Limb (tissue), 2 donors: Measurements from ENCODE around the gene CFAP221.
"Not testable (repeated sequence)": the region's sequence is repeated elsewhere in the genome, so short reads cannot be mapped to it uniquely, and the experiment has no call there.

Experiments
- DNase-seq, 2 donors: peaks; one replicate each; pipeline ENCODE4 v3.0.0-alpha.2; 2016; ENCODE audit errors: extremely low spot score in 2 of 2

Gene CFAP221

GRCh38 chr2:119586085-119586484 is 41.8 kb downstream of the CFAP221 start:
- DNase-seq: no peak

GRCh38 chr2:119590873-119591272 is 46.6 kb downstream of the CFAP221 start:
- DNase-seq: no peak

GRCh38 chr2:119591523-119591922 is 47.3 kb downstream of the CFAP221 start:
- no peak for DNase-seq

GRCh38 chr2:119592436-119592835 is 48.2 kb downstream of the CFAP221 start:
- no peak for DNase-seq

- DNase-seq: no peak
Observed at GRCh38 chr2:119596638-119597037, 52.4 kb downstream of the CFAP221 start.

- peak; percentile 51 to 82 for DNase-seq
Observed at GRCh38 chr2:119598596-119599263, 54.5 kb downstream of the CFAP221 start.

- no peak for DNase-seq
Observed at GRCh38 chr2:119599384-119599783, 55.1 kb downstream of the CFAP221 start.

GRCh38 chr2:119605096-119605495 is 60.8 kb downstream of the CFAP221 start:
- no peak for DNase-seq

GRCh38 chr2:119606674-119607073 is 62.4 kb downstream of the CFAP221 start:
- no peak for DNase-seq

- DNase-seq: no peak
Observed at GRCh38 chr2:119608553-119608952, 64.3 kb downstream of the CFAP221 start.

- no peak for DNase-seq
Observed at GRCh38 chr2:119609337-119609736, 65.1 kb downstream of the CFAP221 start.

- DNase-seq: not testable (repeated sequence)
Observed at GRCh38 chr2:119614140-119614539, 69.9 kb downstream of the CFAP221 start.

GRCh38 chr2:119616421-119616820 is 72.2 kb downstream of the CFAP221 start:
- DNase-seq: no peak

GRCh38 chr2:119617455-119617854 is 73.2 kb downstream of the CFAP221 start:
- no peak for DNase-seq

GRCh38 chr2:119618725-119619124 is 74.5 kb downstream of the CFAP221 start:
- DNase-seq: not testable (repeated sequence)

- no peak for DNase-seq
Observed at GRCh38 chr2:119625226-119625625, 81.0 kb downstream of the CFAP221 start.

- DNase-seq: no peak
Observed at GRCh38 chr2:119629323-119629825, 85.1 kb downstream of the CFAP221 start.

- no peak for DNase-seq
Observed at GRCh38 chr2:119630121-119630520, 85.9 kb downstream of the CFAP221 start.

GRCh38 chr2:119637371-119637770 is 93.1 kb downstream of the CFAP221 start:
- DNase-seq: no peak

GRCh38 chr2:119638246-119638645 is 94.0 kb downstream of the CFAP221 start:
- DNase-seq: no peak

GRCh38 chr2:119638685-119639554 is 94.7 kb downstream of the CFAP221 start:
- peak in 1 of 2 donors; percentile 45 for DNase-seq

GRCh38 chr2:119641562-119642258 is 97.5 kb downstream of the CFAP221 start:
- DNase-seq: peak; percentile 82 to 86
